H9 (cell line): Measurements from ENCODE around the gene MYOM1. TPM values are rescaled to one million over a fixed set of nuclear protein-coding genes. Genes with fewer than 3 reads are reported as not detected.

Source experiments
- DNase-seq: peaks from one replicate; pipeline ENCODE4 v3.0.0-alpha.2; 2017
- H2AFZ ChIP-seq: one replicate; pipeline ENCODE4 v1.6.1; 2013; ENCODE audit warnings: mild to moderate bottlenecking, low read length, control low read depth, moderate library complexity
- H2AK5ac ChIP-seq: 2 replicates; pipeline ENCODE4 v1.6.1; 2013; ENCODE audit warnings: low read length, control low read depth, mixed read lengths; ENCODE audit not compliant: insufficient read length
- H2BK120ac ChIP-seq: one replicate; pipeline ENCODE4 v1.6.1; 2013; ENCODE audit warnings: low read depth, mild to moderate bottlenecking, low read length, control low read depth, inconsistent platforms; ENCODE audit not compliant: poor library complexity, severe bottlenecking
- H2BK12ac ChIP-seq: 2 replicates; pipeline ENCODE4 v1.6.1; 2013; ENCODE audit warnings: low read length, control low read depth, mixed read lengths, low read depth; ENCODE audit not compliant: insufficient read length
- H2BK15ac ChIP-seq: 2 replicates; pipeline ENCODE4 v1.6.1; 2013; ENCODE audit warnings: low read depth, low read length, control low read depth
- H2BK20ac ChIP-seq: one replicate; pipeline ENCODE4 v1.6.1; 2013; ENCODE audit warnings: low read depth, mild to moderate bottlenecking, low read length, control low read depth, inconsistent platforms; ENCODE audit not compliant: poor library complexity, severe bottlenecking
- H2BK5ac ChIP-seq: 2 replicates; pipeline ENCODE4 v1.6.1; 2013; ENCODE audit warnings: low read length, control low read depth, mixed read lengths; ENCODE audit not compliant: insufficient read length
- H3K14ac ChIP-seq: 2 replicates; pipeline ENCODE4 v1.6.1; 2013; ENCODE audit warnings: low read length, control low read depth; ENCODE audit not compliant: insufficient read depth
- H3K18ac ChIP-seq: 2 replicates; pipeline ENCODE4 v1.6.1; 2013; ENCODE audit warnings: low read depth, mild to moderate bottlenecking, mixed read lengths, low read length, control low read depth; ENCODE audit not compliant: insufficient read length
- H3K23ac ChIP-seq: 2 replicates; pipeline ENCODE4 v1.6.1; 2013; ENCODE audit warnings: low read length, control low read depth, mixed read lengths, low read depth; ENCODE audit not compliant: insufficient read length
- H3K23me2 ChIP-seq: 2 replicates; pipeline ENCODE4 v1.6.1; 2013; ENCODE audit warnings: low read depth, mild to moderate bottlenecking, mixed read lengths, low read length, control low read depth; ENCODE audit not compliant: insufficient read length, poor library complexity, severe bottlenecking
- H3K27ac ChIP-seq: 2 replicates; pipeline ENCODE4 v1.5.1; 2013; ENCODE audit warnings: low read length, control low read depth, mixed read lengths, low read depth; ENCODE audit not compliant: insufficient read length
- H3K27me3 ChIP-seq: 2 replicates; pipeline ENCODE4 v1.6.1; 2013; ENCODE audit warnings: low read length, control low read depth, inconsistent platforms; ENCODE audit not compliant: insufficient read depth
- H3K4ac ChIP-seq: 2 replicates; pipeline ENCODE4 v1.6.1; 2013; ENCODE audit warnings: low read depth, mild to moderate bottlenecking, control low read depth, inconsistent platforms, low read length, moderate library complexity
- H3K4me1 ChIP-seq: 2 replicates; pipeline ENCODE4 v1.6.1; 2013; ENCODE audit warnings: low read length, control low read depth, inconsistent platforms; ENCODE audit not compliant: insufficient read depth
- H3K4me2 ChIP-seq: 2 replicates; pipeline ENCODE4 v1.6.1; 2013; ENCODE audit warnings: low read length, control low read depth, mixed read lengths; ENCODE audit not compliant: insufficient read length, insufficient read depth
- H3K56ac ChIP-seq: 2 replicates; pipeline ENCODE4 v1.6.1; 2013; ENCODE audit warnings: low read depth, mild to moderate bottlenecking, mixed read lengths, low read length, control low read depth; ENCODE audit not compliant: insufficient read length
- H3K79me1 ChIP-seq: 2 replicates; pipeline ENCODE4 v1.6.1; 2013; ENCODE audit warnings: low read depth, mild to moderate bottlenecking, moderate library complexity, low read length, control low read depth, inconsistent platforms; ENCODE audit not compliant: insufficient read depth, poor library complexity, severe bottlenecking
- H3K79me2 ChIP-seq: 2 replicates; pipeline ENCODE4 v1.6.1; 2013; ENCODE audit warnings: low read length, control low read depth, inconsistent platforms; ENCODE audit not compliant: insufficient read depth
- H3K9ac ChIP-seq: 2 replicates; pipeline ENCODE4 v1.6.1; 2013; ENCODE audit warnings: low read length, control low read depth, mixed read lengths; ENCODE audit not compliant: insufficient read length; ENCODE audit errors: extremely low read depth
- H3K9me3 ChIP-seq: one replicate; pipeline ENCODE4 v1.6.1; 2013; ENCODE audit warnings: low read depth, low read length, inconsistent platforms; ENCODE audit not compliant: control insufficient read depth
- H3T11ph ChIP-seq: one replicate; pipeline ENCODE4 v1.6.1; 2013; ENCODE audit warnings: mild to moderate bottlenecking, low read length, control low read depth, inconsistent platforms
- H4K20me1 ChIP-seq: one replicate; pipeline ENCODE4 v1.6.1; 2013; ENCODE audit not compliant: control insufficient read depth, insufficient read length, insufficient read depth
- H4K5ac ChIP-seq: 2 replicates; pipeline ENCODE4 v1.6.1; 2013; ENCODE audit warnings: low read depth, mild to moderate bottlenecking, mixed read lengths, low read length, control low read depth; ENCODE audit not compliant: insufficient read length
- H4K8ac ChIP-seq: replicated peaks from 2 replicates; pipeline ENCODE4 v1.6.1; 2013; ENCODE audit warnings: low read length, control low read depth, mixed read lengths, low read depth; ENCODE audit not compliant: insufficient read length
- H4K91ac ChIP-seq: 2 replicates; pipeline ENCODE4 v1.6.1; 2013; ENCODE audit warnings: low read depth, mild to moderate bottlenecking, moderate library complexity, mixed read lengths, low read length, control low read depth; ENCODE audit not compliant: insufficient read length
- H3K27ac Mint-ChIP-seq, 3 experiments: 2 replicates in 2 of 3; 3 replicates in 1 of 3; pipeline ENCODE4 v1.8.0; 2020 to 2021; ENCODE audit warnings: mixed read lengths in 3 of 3, mild to moderate bottlenecking in 1 of 3, moderate library complexity in 1 of 3
- H3K27me3 Mint-ChIP-seq: 2 replicates; pipeline ENCODE4 v1.8.0; 2021; ENCODE audit warnings: low read depth, mild to moderate bottlenecking, moderate library complexity, mixed read lengths
- H3K36me3 Mint-ChIP-seq, 3 experiments: 2 replicates in 2 of 3; 3 replicates in 1 of 3; pipeline ENCODE4 v1.8.0; 2020 to 2021; ENCODE audit warnings: low read depth in 3 of 3, mixed read lengths in 3 of 3; ENCODE audit not compliant: insufficient read depth in 1 of 3
- H3K4me1 Mint-ChIP-seq, 2 experiments: 2 replicates each; pipeline ENCODE4 v1.8.0; 2020; ENCODE audit warnings: mixed read lengths in 2 of 2
- H3K4me3 Mint-ChIP-seq, 2 experiments: 2 replicates in 1 of 2; 3 replicates in 1 of 2; pipeline ENCODE4 v1.8.0; 2020 to 2021; ENCODE audit warnings: mild to moderate bottlenecking in 2 of 2, mixed read lengths in 2 of 2, moderate library complexity in 1 of 2
- H3K9me3 Mint-ChIP-seq, 2 experiments: 2 replicates in 1 of 2; 3 replicates in 1 of 2; pipeline ENCODE4 v1.8.0; 2020; ENCODE audit warnings: mild to moderate bottlenecking in 2 of 2, mixed read lengths in 2 of 2, moderate library complexity in 1 of 2
- CTCF ChIP-seq: fragments of 200-600 bp; sonication (generic); conservative IDR thresholded peaks from 3 replicates; pipeline ENCODE4 v1.8.0; 2021; ENCODE audit warnings: antibody characterized with exemption, mild to moderate bottlenecking
- WGBS: extraction: QIAGEN DNeasy Blood & Tissue Kit; methylation state at CpG from one replicate; pipeline ENCODE4 v1.1.7; 2013; ENCODE audit warnings: missing lambda C conversion rate, low lambda C conversion rate, mixed read lengths; ENCODE audit not compliant: insufficient read length; ENCODE audit errors: extremely low coverage; 5-methylcytosine and 5-hydroxymethylcytosine counted together
- total RNA-seq: library from RNA; stranded (reverse); gene quantifications from 2 replicates; pipeline ENCODE4 v1.2.1, GENCODE V29; 2021

MYOM1 gene
- total RNA-seq, 1 experiment from 2014 or later = 0.17 TPM

GRCh38 chr18:3223356-3223755, 3.6 kb upstream of the MYOM1 start:
- Histone ChIP-seq H4K91ac (no peak overlapping the region), H3K79me1 (no peaks in the 10 kb centered on the region), H2AK5ac (no peak overlapping the region), H4K5ac (no peak overlapping the region), H2BK120ac (no peak overlapping the region), H2BK12ac (no peak overlapping the region), H3K9ac (no peak overlapping the region), H4K20me1 (no peaks in the 10 kb centered on the region), H3K56ac (no peak overlapping the region), H3K23me2 (no peaks in the 10 kb centered on the region), H3K4me1 (no peaks in the 10 kb centered on the region), H2BK5ac (no peak overlapping the region), H3K27me3 (no peaks in the 10 kb centered on the region), H2BK15ac (no peak overlapping the region), H3K23ac (no peak overlapping the region), H3K79me2 (no peaks in the 10 kb centered on the region), H4K8ac (no peak overlapping the region), H3K9me3 (no peaks in the 10 kb centered on the region), H3K4ac (no peak overlapping the region), H3K14ac (no peak overlapping the region), H3K4me2 (no peak overlapping the region), H2AFZ (no peak overlapping the region), H3K18ac (no peak overlapping the region), H3K27ac (no peak overlapping the region), H2BK20ac (no peak overlapping the region), H3T11ph (no peak overlapping the region)
- WGBS = no CpG with 5 or more reads among the region's 1 CpG
- Mint-ChIP-seq H3K9me3 (no peaks in the 10 kb centered on the region), H3K4me3 (no peak overlapping the region), H3K36me3 (no peaks in the 10 kb centered on the region; a peak in 1 of 7 replicates), H3K27ac (no peak overlapping the region), H3K27me3 (no peaks in the 10 kb centered on the region; the same call in 1 of the 2 replicates), H3K4me1 (peaks cover 11 to 13% of the 10 kb centered on the region in 2 experiments)
- no peak for DNase-seq
- no peak for TF ChIP-seq CTCF
